Ramos (cell line): Measurements from ENCODE around the gene H6PD.

Source experiments
- in situ Hi-C: fragments of 300-500 bp; cut with MboI; formaldehyde crosslinking; loops from one replicate; pipeline ENCODE4 v1.14.3; 2022; ENCODE audit warnings: low sequenced_read_pairs; ENCODE audit not compliant: unreplicated experiment

The H6PD gene

GRCh38 chr1:9312168-9312720, 77.7 kb downstream of the H6PD start:
- in situ Hi-C loops = no loop called here

- in situ Hi-C loops = no loop called here
Observed at GRCh38 chr1:9313576-9313975, 79.0 kb downstream of the H6PD start.

GRCh38 chr1:9314111-9314510, 79.5 kb downstream of the H6PD start:
- in situ Hi-C loops = no loop called here

DNA sequence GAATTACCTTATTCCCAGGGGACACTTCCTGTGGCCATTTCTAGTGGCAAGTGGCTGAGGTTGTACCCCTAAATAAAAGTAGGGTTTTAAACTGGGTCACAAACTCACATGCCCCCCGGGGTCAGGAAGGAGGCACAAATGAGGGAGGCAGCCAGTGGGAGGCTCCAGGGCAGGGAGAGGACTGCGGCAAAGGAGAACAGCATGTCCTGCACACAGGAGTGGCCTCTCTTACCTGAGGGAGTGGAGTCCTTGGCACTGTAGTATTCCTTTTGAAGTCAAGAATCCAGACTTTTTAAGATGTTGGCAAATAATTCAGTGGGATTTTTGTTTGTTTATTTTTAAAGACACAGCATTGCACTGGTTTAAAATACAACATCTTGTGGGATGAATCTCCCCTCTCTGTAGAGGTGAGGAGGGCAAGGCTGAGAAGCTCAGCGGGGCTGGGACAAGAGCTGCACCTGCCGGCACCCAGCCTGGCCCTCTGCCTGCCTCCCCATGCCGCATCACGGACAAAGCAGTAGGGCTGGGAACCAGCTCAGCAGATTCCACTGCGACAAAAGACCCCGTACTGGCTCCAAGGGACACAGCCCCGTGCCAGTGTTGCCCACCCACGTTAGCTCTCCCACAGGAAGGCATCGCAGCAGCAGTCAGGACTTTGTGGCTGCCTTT, 80.3 kb downstream of the H6PD start:
- in situ Hi-C loops = no loop called here

DNA sequence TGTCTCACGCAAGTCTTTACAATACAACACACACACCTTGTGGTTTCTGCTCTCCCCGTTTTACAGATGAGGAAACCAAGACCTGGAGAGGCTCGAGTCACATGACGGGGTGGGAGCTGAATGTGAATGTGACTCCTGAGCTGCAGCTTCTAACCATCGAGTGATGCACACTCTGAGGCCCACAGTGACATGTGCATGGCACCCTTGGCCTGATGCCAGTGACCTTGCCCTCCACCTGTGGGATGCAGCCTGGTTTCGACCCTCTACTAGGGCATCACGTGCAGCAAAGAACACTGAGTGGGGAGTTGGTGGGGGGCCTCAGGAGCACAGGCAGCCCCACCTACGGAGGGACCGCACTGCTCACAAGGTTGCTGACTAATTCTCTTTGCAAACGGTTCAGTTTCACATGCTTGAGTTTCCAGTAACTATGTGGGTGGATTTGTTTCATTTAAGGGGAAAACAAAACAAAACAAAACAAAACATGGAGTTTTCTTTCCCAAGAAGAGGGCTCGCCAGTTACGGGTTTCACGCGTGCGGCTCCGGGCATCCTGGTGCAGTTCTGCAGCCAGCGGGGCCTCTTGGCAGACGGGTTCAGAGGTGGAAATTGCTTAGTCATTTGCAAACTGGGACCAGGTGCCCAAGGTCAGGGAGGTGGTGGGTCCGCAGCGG, 81.0 kb downstream of the H6PD start:
- in situ Hi-C loops = no loop called here

GRCh38 chr1:9316080-9316444, 81.5 kb downstream of the H6PD start:
- in situ Hi-C loops = no loop called here

DNA sequence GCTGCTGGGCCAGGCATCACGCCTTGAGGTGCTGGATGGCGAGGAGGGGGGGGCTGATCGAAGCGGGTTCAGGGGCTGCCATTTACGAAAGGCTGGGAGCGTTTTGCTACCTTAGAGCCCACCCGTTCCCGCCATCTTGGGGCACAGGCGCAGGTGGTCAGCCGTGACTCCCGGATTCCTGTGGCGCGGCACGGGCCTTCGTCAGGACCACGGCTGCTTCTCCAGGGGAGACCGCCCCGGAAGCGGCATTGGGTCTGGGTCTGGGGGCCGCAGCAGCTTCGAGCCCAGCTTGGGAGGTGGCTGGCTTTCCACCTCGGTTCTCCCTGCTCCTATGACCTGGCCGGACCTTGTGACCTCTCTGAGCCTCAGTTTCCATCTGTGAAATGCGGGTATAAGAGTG, 81.9 kb downstream of the H6PD start:
- in situ Hi-C loops = no loop called here

DNA sequence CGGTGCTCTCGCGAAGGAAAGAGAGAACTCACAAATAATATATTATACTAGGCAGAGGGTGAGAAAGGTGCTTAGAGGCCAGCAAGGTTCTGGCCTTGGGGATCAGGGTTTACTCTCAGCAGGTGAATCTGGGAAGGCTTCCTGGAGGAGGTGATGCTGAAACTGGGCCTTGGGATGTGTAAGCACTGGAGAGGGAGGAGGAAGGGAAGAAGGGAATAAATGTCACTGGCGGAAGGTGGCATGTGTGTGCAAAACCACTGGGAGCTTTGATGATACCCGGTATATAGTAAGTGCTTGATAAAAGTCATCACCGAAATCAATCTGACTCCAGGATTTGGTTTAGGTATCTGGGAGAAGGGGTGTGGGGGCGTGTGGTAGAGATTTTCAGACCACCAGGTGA, 82.5 kb downstream of the H6PD start:
- in situ Hi-C loops = no loop called here

- in situ Hi-C loops = no loop called here
Observed at GRCh38 chr1:9317591-9318417, 83.2 kb downstream of the H6PD start.

GRCh38 chr1:9319208-9319788, 84.7 kb downstream of the H6PD start:
- in situ Hi-C loops = no loop called here

GRCh38 chr1:9319789-9320519, 85.4 kb downstream of the H6PD start:
- in situ Hi-C loops = no loop called here
